Gastroesophageal sphincter (tissue), 3 donors: ENCODE measurements around the gene ERCC2.

Experiments
- CTCF ChIP-seq, 4 experiments: fragments of 200-600 bp in 2 of 4; fragments of 450-650 bp in 2 of 4; sonication (generic) in 1 of 4; IDR thresholded peaks; one replicate each; pipeline ENCODE4 v1.5.1; 2017 to 2019; ENCODE audit warnings: antibody characterized with exemption in 4 of 4, mild to moderate bottlenecking in 2 of 4, moderate library complexity in 2 of 4
- POLR2A ChIP-seq, 2 donors: fragments of 450-650 bp; IDR thresholded peaks; one replicate each; pipeline ENCODE4 v1.6.1; 2017; ENCODE audit warnings: antibody characterized with exemption in 2 of 2, mild to moderate bottlenecking in 2 of 2, moderate library complexity in 1 of 2
- POLR2AphosphoS5 ChIP-seq: sonication (generic); formaldehyde crosslinking; IDR thresholded peaks from one replicate; pipeline ENCODE4 v1.6.1; 2017; ENCODE audit warnings: antibody characterized with exemption

- TF ChIP-seq CTCF (IDR thresholded peaks at IDR 0.05) (no peak), POLR2AphosphoS5 (no peak), POLR2A (IDR thresholded peaks at IDR 0.05) (no peak)
Measured at GRCh38 chr19:45385392-45386221, 15.2 kb upstream of the ERCC2 start.
